GM18508 (cell line): ENCODE measurements around the gene SETX.
"Not testable (repeated sequence)": the region's sequence is repeated elsewhere in the genome, so short reads cannot be mapped to it uniquely, and the experiment has no call there.

Experiments used
- ATAC-seq: cut with Tn5 transposase; IDR thresholded peaks from one replicate; pipeline ENCODE4 v1.9.1; 2021; ENCODE audit warnings: moderate number of reproducible peaks; ENCODE audit not compliant: insufficient read depth, unreplicated experiment

SETX gene

GRCh38 chr9:132295181-132295580 lies 59.6 kb downstream of the SETX start:
- no peak for ATAC-seq

GRCh38 chr9:132293145-132293721 lies 61.6 kb downstream of the SETX start:
- no peak for ATAC-seq

- ATAC-seq: no peak
Measured at GRCh38 chr9:132288966-132289365, 65.8 kb downstream of the SETX start.

- ATAC-seq: no peak
Measured at GRCh38 chr9:132288361-132288760, 66.4 kb downstream of the SETX start.

- ATAC-seq: no peak
Measured at GRCh38 chr9:132287256-132287760, 67.5 kb downstream of the SETX start.

- no peak for ATAC-seq
Measured at GRCh38 chr9:132283863-132284262, 70.9 kb downstream of the SETX start.

GRCh38 chr9:132283165-132283564 lies 71.6 kb downstream of the SETX start:
- no peak for ATAC-seq

GRCh38 chr9:132274861-132275260 lies 79.9 kb downstream of the SETX start:
- ATAC-seq: no peak

GRCh38 chr9:132269704-132270516 lies 84.9 kb downstream of the SETX start:
- not testable (repeated sequence) for ATAC-seq

- ATAC-seq: no peak
Measured at GRCh38 chr9:132268725-132269352, 85.9 kb downstream of the SETX start.

- no peak for ATAC-seq
Measured at GRCh38 chr9:132267660-132268059, 87.1 kb downstream of the SETX start.

GRCh38 chr9:132266017-132266416 lies 88.8 kb downstream of the SETX start:
- ATAC-seq: no peak

GRCh38 chr9:132260846-132261245 lies 93.9 kb downstream of the SETX start:
- no peak for ATAC-seq

GRCh38 chr9:132250324-132251262 lies 104.2 kb downstream of the SETX start:
- no peak for ATAC-seq

GRCh38 chr9:132249690-132250089 lies 105.1 kb downstream of the SETX start:
- no peak for ATAC-seq

- ATAC-seq: no peak
Measured at GRCh38 chr9:132249123-132249522, 105.7 kb downstream of the SETX start.

- no peak for ATAC-seq
Measured at GRCh38 chr9:132247942-132248341, 106.8 kb downstream of the SETX start.

- ATAC-seq: no peak
Measured at GRCh38 chr9:132245465-132245864, 109.3 kb downstream of the SETX start.

- ATAC-seq: no peak
Measured at GRCh38 chr9:132244582-132245455, 110.0 kb downstream of the SETX start.
